Liver (tissue), 9 donors: ENCODE data around the gene NUDT22. TPM values are rescaled to one million over a fixed set of nuclear protein-coding genes. Genes with fewer than 3 reads are reported as not detected.

Experiments
- DNase-seq: peaks from one replicate; pipeline ENCODE4 v3.0.0-alpha.2; 2017; ENCODE audit warnings: low spot score
- H3K27ac ChIP-seq, 2 donors: one replicate each; pipeline ENCODE4 v1.7.0; 2013; ENCODE audit warnings: inconsistent platforms in 2 of 2, low read length in 2 of 2, control low read depth in 1 of 2, low read depth in 1 of 2, mild to moderate bottlenecking in 1 of 2
- H3K27me3 ChIP-seq, 4 donors: one replicate each; pipeline versions ENCODE4 v1.6.1 to v1.7.0; 2013; ENCODE audit warnings: low read length in 3 of 4, inconsistent platforms in 1 of 4, mild to moderate bottlenecking in 1 of 4, moderate library complexity in 1 of 4; ENCODE audit not compliant: control insufficient read depth in 4 of 4, insufficient read depth in 4 of 4
- H3K36me3 ChIP-seq, 4 donors: one replicate each; pipeline versions ENCODE4 v1.6.1 to v1.7.0; 2013; ENCODE audit warnings: low read length in 3 of 4, mild to moderate bottlenecking in 3 of 4, low read depth in 1 of 4, moderate library complexity in 1 of 4; ENCODE audit not compliant: control insufficient read depth in 4 of 4, insufficient read depth in 3 of 4
- H3K4me1 ChIP-seq, 4 donors: one replicate each; pipeline versions ENCODE4 v1.6.1 to v1.7.0; 2013; ENCODE audit warnings: low read length in 3 of 4, mild to moderate bottlenecking in 3 of 4, moderate library complexity in 1 of 4; ENCODE audit not compliant: control insufficient read depth in 4 of 4, insufficient read depth in 4 of 4
- H3K4me3 ChIP-seq, 3 donors: one replicate each; pipeline versions ENCODE4 v1.6.1 to v1.7.0; 2013; ENCODE audit warnings: low read length in 3 of 3, control low read depth in 1 of 3, low read depth in 1 of 3, mild to moderate bottlenecking in 1 of 3
- H3K9ac ChIP-seq, 2 donors: one replicate each; pipeline ENCODE4 v1.7.0; 2013; ENCODE audit warnings: low read length in 2 of 2, mild to moderate bottlenecking in 2 of 2, moderate library complexity in 2 of 2, control low read depth in 1 of 2, low read depth in 1 of 2
- H3K9me3 ChIP-seq, 4 donors: one replicate each; pipeline versions ENCODE4 v1.6.1 to v1.7.0; 2013; ENCODE audit warnings: low read length in 3 of 4; ENCODE audit not compliant: control insufficient read depth in 4 of 4
- FOXA1 ChIP-seq: IDR thresholded peaks from 2 replicates; pipeline ENCODE4 v1.6.1; 2016; ENCODE audit warnings: antibody characterized with exemption
- HNF4A ChIP-seq, 2 donors: conservative IDR thresholded peaks; 2 replicates each; pipeline ENCODE4 v1.6.1; 2016; ENCODE audit warnings: antibody characterized with exemption in 2 of 2, mild to moderate bottlenecking in 2 of 2
- HNF4G ChIP-seq: IDR thresholded peaks from 2 replicates; pipeline ENCODE4 v1.6.1; 2016; ENCODE audit warnings: antibody characterized with exemption
- JUND ChIP-seq, 2 donors: IDR thresholded peaks; 2 replicates each; pipeline ENCODE4 v1.6.1; 2016; ENCODE audit warnings: antibody characterized with exemption in 2 of 2
- SP1 ChIP-seq: IDR thresholded peaks from 2 replicates; pipeline ENCODE4 v1.6.1; 2018; ENCODE audit warnings: antibody characterized with exemption, mild to moderate bottlenecking
- TAF1 ChIP-seq: conservative IDR thresholded peaks from 2 replicates; pipeline ENCODE4 v1.6.1; 2016; ENCODE audit warnings: antibody characterized with exemption, mild to moderate bottlenecking
- WGBS: extraction: QIAGEN DNeasy Blood & Tissue Kit; methylation state at CpG from one replicate; pipeline ENCODE4 v1.1.7; 2013; 5-methylcytosine and 5-hydroxymethylcytosine counted together
- polyA plus RNA-seq, 2 donors: library from polyadenylated mRNA; stranded (reverse) in 1 of 2; unstranded in 1 of 2; fragments of 200-250 nt in 1 of 2; fragments of >200 nt in 1 of 2; fragmentation: Nextera tagmentation in 1 of 2; extraction: Ambion mirVana in 1 of 2; gene quantifications; one replicate each; pipeline versions ENCODE4 v1.2.1 to v1.2.3, GENCODE V29; 2013 to 2015
- total RNA-seq, 2 donors: library from RNA; depleted of rRNA; stranded (reverse); fragments of >200 nt; gene quantifications; one replicate each; pipeline ENCODE4 v1.2.3, GENCODE V29; 2014
- TF ChIP-seq, protein P1 (sequence below): IDR thresholded peaks from 2 replicates; pipeline ENCODE4 v1.6.1; 2016; ENCODE audit warnings: antibody characterized with exemption, mild to moderate bottlenecking
- TF ChIP-seq, protein P2 (sequence below): IDR thresholded peaks from 2 replicates; pipeline ENCODE4 v1.6.1; 2016; ENCODE audit warnings: antibody characterized with exemption
- TF ChIP-seq, protein P3 (sequence below): IDR thresholded peaks from 2 replicates; pipeline ENCODE4 v1.6.1; 2016; ENCODE audit warnings: antibody characterized with exemption
- TF ChIP-seq, protein P4 (sequence below): fragments of 150-350 bp; IDR thresholded peaks from 2 replicates; pipeline ENCODE4 v1.5.1; 2017; ENCODE audit warnings: improper control_type of control experiment, low read depth, low read length; ENCODE audit not compliant: missing input control
- TF ChIP-seq, protein P5 (sequence below): IDR thresholded peaks from 2 replicates; pipeline ENCODE4 v1.6.1; 2016; ENCODE audit warnings: antibody characterized with exemption
- donor health status: healthy.
- donor health status: healthy.
- donor health status: healthy.
- donor health status: healthy.
- donor health status: healthy.

The NUDT22 gene
- total and polyA plus RNA-seq, 4 donors = 20.0 to 47.8 (median 41.2) TPM

DNA sequence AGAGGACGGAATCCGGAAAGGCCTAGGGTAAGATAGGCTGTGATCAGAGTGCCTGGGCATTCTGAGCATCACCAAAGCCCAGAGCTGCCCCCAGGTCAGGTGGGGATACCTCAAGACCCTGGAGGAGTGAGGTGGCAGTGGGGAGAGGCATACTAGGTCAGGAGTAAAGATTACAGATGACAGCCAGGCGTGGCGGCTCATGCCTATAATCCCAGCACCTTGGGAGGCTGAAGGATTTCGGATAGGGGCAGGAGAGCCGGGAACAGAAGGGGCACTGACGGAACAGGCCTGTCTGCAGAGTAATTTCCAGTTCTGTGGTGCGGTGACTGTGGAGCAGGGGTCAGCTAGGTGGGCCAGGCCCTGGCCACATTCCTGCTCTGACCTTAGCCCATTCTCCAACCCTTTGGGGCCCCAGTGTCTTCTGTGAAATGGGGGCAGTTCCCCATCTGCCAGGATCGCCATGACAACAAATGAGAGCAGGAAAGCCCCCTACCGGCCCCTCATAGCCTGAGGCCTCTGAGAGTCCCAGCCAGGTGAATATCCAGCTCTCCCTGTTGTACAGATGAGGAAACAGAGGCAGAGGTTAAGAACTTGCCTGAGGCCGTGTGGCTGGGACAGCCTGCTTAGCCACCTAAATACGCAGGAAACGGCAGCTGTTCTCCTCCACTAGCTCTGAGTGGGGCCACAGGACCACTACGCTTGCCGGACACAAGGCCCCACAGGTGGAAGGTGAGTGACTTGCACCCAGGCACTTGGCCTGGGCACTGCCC, 49.1 kb downstream of the NUDT22 start:
- H3K27me3 ChIP-seq = no peaks in the 10 kb centered on the region
- H3K9ac ChIP-seq = no peak overlapping the region
- no peak for TF ChIP-seq FOXA1
- TF ChIP-seq, protein P1, sequence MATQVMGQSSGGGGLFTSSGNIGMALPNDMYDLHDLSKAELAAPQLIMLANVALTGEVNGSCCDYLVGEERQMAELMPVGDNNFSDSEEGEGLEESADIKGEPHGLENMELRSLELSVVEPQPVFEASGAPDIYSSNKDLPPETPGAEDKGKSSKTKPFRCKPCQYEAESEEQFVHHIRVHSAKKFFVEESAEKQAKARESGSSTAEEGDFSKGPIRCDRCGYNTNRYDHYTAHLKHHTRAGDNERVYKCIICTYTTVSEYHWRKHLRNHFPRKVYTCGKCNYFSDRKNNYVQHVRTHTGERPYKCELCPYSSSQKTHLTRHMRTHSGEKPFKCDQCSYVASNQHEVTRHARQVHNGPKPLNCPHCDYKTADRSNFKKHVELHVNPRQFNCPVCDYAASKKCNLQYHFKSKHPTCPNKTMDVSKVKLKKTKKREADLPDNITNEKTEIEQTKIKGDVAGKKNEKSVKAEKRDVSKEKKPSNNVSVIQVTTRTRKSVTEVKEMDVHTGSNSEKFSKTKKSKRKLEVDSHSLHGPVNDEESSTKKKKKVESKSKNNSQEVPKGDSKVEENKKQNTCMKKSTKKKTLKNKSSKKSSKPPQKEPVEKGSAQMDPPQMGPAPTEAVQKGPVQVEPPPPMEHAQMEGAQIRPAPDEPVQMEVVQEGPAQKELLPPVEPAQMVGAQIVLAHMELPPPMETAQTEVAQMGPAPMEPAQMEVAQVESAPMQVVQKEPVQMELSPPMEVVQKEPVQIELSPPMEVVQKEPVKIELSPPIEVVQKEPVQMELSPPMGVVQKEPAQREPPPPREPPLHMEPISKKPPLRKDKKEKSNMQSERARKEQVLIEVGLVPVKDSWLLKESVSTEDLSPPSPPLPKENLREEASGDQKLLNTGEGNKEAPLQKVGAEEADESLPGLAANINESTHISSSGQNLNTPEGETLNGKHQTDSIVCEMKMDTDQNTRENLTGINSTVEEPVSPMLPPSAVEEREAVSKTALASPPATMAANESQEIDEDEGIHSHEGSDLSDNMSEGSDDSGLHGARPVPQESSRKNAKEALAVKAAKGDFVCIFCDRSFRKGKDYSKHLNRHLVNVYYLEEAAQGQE = no peak
- no peak for TF ChIP-seq HNF4A (conservative IDR thresholded peaks at IDR 0.05)
- no peak for TF ChIP-seq TAF1
- TF ChIP-seq, protein P2, sequence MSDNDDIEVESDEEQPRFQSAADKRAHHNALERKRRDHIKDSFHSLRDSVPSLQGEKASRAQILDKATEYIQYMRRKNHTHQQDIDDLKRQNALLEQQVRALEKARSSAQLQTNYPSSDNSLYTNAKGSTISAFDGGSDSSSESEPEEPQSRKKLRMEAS = no peak
- no peak for TF ChIP-seq SP1
- WGBS = 95% methylated on average over 15 of the region's 15 CpGs
- no peak overlapping the region for H3K27ac ChIP-seq
- H3K4me3 ChIP-seq = no peak overlapping the region
- no peaks in the 10 kb centered on the region for H3K9me3 ChIP-seq
- H3K4me1 ChIP-seq = peaks cover 6 to 23% (median 13%) of the 10 kb centered on the region in 4 donors
- DNase-seq = no peak
- H3K36me3 ChIP-seq = peaks cover 0 to 21% (median 7%) of the 10 kb centered on the region in 4 donors

DNA sequence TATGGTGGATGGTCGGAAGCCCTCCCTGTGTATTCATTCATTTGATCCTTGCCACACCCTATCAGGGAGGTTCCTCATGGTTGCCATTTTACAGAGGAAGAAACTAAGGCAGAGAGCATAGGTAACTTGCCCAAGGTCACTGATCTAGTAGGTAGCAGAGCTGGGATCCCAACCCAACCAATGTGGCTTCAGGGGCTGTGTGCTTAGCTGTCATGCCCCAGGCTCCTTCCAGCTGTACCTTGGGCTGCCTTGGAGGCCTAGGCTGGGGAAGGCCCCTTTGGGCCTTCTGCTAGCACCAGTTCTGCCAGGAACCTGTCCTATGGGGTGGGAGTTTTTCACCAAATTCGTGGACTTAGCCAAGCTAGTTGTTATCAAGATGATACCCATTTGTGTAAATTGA, 49.8 kb downstream of the NUDT22 start:
- Histone ChIP-seq H3K27me3 (no peaks in the 10 kb centered on the region), H3K4me3 (no peak overlapping the region), H3K9ac (no peak overlapping the region), H3K9me3 (no peaks in the 10 kb centered on the region), H3K27ac (no peak overlapping the region), H3K36me3 (peaks cover 0 to 21% (median 7%) of the 10 kb centered on the region in 4 donors), H3K4me1 (peaks cover 6 to 23% (median 13%) of the 10 kb centered on the region in 4 donors)
- TF ChIP-seq SP1 (no peak), HNF4G (no peak), HNF4A (conservative IDR thresholded peaks at IDR 0.05) (no peak), JUND (IDR thresholded peaks at IDR 0.05) (no peak)
- TF ChIP-seq, protein P3, sequence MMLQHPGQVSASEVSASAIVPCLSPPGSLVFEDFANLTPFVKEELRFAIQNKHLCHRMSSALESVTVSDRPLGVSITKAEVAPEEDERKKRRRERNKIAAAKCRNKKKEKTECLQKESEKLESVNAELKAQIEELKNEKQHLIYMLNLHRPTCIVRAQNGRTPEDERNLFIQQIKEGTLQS = no peak
- TF ChIP-seq, protein P4, sequence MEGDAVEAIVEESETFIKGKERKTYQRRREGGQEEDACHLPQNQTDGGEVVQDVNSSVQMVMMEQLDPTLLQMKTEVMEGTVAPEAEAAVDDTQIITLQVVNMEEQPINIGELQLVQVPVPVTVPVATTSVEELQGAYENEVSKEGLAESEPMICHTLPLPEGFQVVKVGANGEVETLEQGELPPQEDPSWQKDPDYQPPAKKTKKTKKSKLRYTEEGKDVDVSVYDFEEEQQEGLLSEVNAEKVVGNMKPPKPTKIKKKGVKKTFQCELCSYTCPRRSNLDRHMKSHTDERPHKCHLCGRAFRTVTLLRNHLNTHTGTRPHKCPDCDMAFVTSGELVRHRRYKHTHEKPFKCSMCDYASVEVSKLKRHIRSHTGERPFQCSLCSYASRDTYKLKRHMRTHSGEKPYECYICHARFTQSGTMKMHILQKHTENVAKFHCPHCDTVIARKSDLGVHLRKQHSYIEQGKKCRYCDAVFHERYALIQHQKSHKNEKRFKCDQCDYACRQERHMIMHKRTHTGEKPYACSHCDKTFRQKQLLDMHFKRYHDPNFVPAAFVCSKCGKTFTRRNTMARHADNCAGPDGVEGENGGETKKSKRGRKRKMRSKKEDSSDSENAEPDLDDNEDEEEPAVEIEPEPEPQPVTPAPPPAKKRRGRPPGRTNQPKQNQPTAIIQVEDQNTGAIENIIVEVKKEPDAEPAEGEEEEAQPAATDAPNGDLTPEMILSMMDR = no peak
- TF ChIP-seq, protein P5, sequence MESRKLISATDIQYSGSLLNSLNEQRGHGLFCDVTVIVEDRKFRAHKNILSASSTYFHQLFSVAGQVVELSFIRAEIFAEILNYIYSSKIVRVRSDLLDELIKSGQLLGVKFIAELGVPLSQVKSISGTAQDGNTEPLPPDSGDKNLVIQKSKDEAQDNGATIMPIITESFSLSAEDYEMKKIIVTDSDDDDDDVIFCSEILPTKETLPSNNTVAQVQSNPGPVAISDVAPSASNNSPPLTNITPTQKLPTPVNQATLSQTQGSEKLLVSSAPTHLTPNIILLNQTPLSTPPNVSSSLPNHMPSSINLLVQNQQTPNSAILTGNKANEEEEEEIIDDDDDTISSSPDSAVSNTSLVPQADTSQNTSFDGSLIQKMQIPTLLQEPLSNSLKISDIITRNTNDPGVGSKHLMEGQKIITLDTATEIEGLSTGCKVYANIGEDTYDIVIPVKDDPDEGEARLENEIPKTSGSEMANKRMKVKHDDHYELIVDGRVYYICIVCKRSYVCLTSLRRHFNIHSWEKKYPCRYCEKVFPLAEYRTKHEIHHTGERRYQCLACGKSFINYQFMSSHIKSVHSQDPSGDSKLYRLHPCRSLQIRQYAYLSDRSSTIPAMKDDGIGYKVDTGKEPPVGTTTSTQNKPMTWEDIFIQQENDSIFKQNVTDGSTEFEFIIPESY = no peak
- 88% methylated on average over 2 of the region's 2 CpGs for WGBS
- DNase-seq = no peak
